Esophagus muscularis mucosa (tissue), 4 donors: Measurements from ENCODE around the gene IP6K1. TPM values are rescaled to one million over a fixed set of nuclear protein-coding genes. Genes with fewer than 3 reads are reported as not detected.

Experiments
- DNase-seq: peaks from one replicate; pipeline ENCODE4 v3.0.0-alpha.2; 2017; ENCODE audit errors: extremely low spot score
- H3K27ac ChIP-seq, 4 donors: fragments of 200-600 bp; sonication (generic); replicated peaks in 1 of 4; 1 replicate in 3 of 4; 2 replicates in 1 of 4; pipeline ENCODE4 v1.5.1; 2016 to 2019; ENCODE audit warnings: mild to moderate bottlenecking in 1 of 4
- H3K27me3 ChIP-seq, 4 donors: fragments of 200-600 bp; sonication (generic); one replicate each; pipeline versions ENCODE4 v1.5.1 to v1.6.0; 2016 to 2019
- H3K36me3 ChIP-seq, 4 donors: fragments of 200-600 bp; sonication (generic); one replicate each; pipeline ENCODE4 v1.5.1; 2016 to 2019
- H3K4me1 ChIP-seq, 4 donors: fragments of 200-600 bp; sonication (generic); one replicate each; pipeline ENCODE4 v1.5.1; 2016 to 2019
- H3K4me3 ChIP-seq, 4 donors: fragments of 200-600 bp; sonication (generic); 1 replicate in 2 of 4; 2 replicates in 2 of 4; pipeline ENCODE4 v1.5.1; 2016 to 2019; ENCODE audit warnings: mild to moderate bottlenecking in 4 of 4, moderate library complexity in 1 of 4
- H3K9me3 ChIP-seq, 4 donors: fragments of 200-600 bp; sonication (generic); 1 replicate in 3 of 4; 2 replicates in 1 of 4; pipeline ENCODE4 v1.5.1; 2016 to 2019
- CTCF ChIP-seq, 3 experiments: fragments of 200-600 bp in 2 of 3; fragments of 450-650 bp in 1 of 3; sonication (generic) in 2 of 3; IDR thresholded peaks; one replicate each; pipeline ENCODE4 v1.5.1; 2017 to 2019; ENCODE audit warnings: antibody characterized with exemption in 3 of 3, mild to moderate bottlenecking in 2 of 3, moderate library complexity in 1 of 3
- EP300 ChIP-seq: sonication (generic); formaldehyde crosslinking; IDR thresholded peaks from one replicate; pipeline ENCODE4 v1.6.1; 2017; ENCODE audit warnings: antibody characterized with exemption
- POLR2A ChIP-seq: fragments of 450-650 bp; IDR thresholded peaks from one replicate; pipeline ENCODE4 v1.6.1; 2017; ENCODE audit warnings: antibody characterized with exemption, moderate library complexity, mild to moderate bottlenecking, low read depth
- POLR2AphosphoS5 ChIP-seq, 2 donors: sonication (generic); formaldehyde crosslinking; IDR thresholded peaks; one replicate each; pipeline ENCODE4 v1.6.1; 2017; ENCODE audit warnings: antibody characterized with exemption in 2 of 2
- WGBS: methylation state at CpG from one replicate; pipeline ENCODE4 v1.1.5; 2018; 5-methylcytosine and 5-hydroxymethylcytosine counted together
- intact Hi-C: fragments of 100-400 bp; cut with DNase I; formaldehyde crosslinking; loops from one replicate; pipeline ENCODE4 v1.15.1; 2023
- total RNA-seq, 4 donors: library from RNA; depleted of rRNA; stranded (reverse); fragments of >200 nt; gene quantifications; one replicate each; pipeline versions ENCODE4 v1.1.0 to v1.2.1, GENCODE V29; 2016

IP6K1 gene
- total RNA-seq, 4 donors from 2014 or later: 33.2 to 63.4 (median 52.4) TPM

- Histone ChIP-seq H3K4me1 (peaks cover 14 to 51% (median 34%) of the 10 kb centered on the region in 4 donors), H3K27me3 (no peaks in the 10 kb centered on the region), H3K9me3 (no peaks in the 10 kb centered on the region), H3K27ac (no peak overlapping the region), H3K4me3 (no peak overlapping the region), H3K36me3 (peaks cover 0 to 19% (median 13%) of the 10 kb centered on the region in 4 donors)
- DNase-seq: no peak
- no peak for TF ChIP-seq POLR2A
- no peak for TF ChIP-seq CTCF (IDR thresholded peaks at IDR 0.05)
- TF ChIP-seq POLR2AphosphoS5 (IDR thresholded peaks at IDR 0.05): no peak
- no peak for TF ChIP-seq EP300
- WGBS: 47% methylated on average over 3 of the region's 3 CpGs
- intact Hi-C loops: no loop called here
These were observed 10.8 kb downstream of the IP6K1 start for GRCh38 chr3:49775538-49775937.

- peaks cover 7 to 28% (median 25%) of the 10 kb centered on the region in 4 donors for H3K4me1 ChIP-seq
- no peak for TF ChIP-seq CTCF (IDR thresholded peaks at IDR 0.05)
- no peak for TF ChIP-seq POLR2A
- TF ChIP-seq POLR2AphosphoS5 (IDR thresholded peaks at IDR 0.05): no peak
- TF ChIP-seq EP300: no peak
- no peak for DNase-seq
- intact Hi-C loops: no loop called here
- no peak overlapping the region for H3K27ac ChIP-seq
- WGBS: 100% methylated on average over 2 of the region's 2 CpGs
- H3K27me3 ChIP-seq: no peaks in the 10 kb centered on the region
- no peaks in the 10 kb centered on the region for H3K9me3 ChIP-seq
- no peak overlapping the region for H3K4me3 ChIP-seq
- H3K36me3 ChIP-seq: peaks cover 4 to 20% (median 8%) of the 10 kb centered on the region in 4 donors
These were observed 13.6 kb downstream of the IP6K1 start for GRCh38 chr3:49772703-49773102.

- no peak for DNase-seq
- no peaks in the 10 kb centered on the region for H3K27me3 ChIP-seq
- peaks cover 4 to 8% (median 6%) of the 10 kb centered on the region in 4 donors for H3K36me3 ChIP-seq
- peaks cover 7 to 28% (median 25%) of the 10 kb centered on the region in 4 donors for H3K4me1 ChIP-seq
- intact Hi-C loops: no loop called here
- no peak for TF ChIP-seq CTCF (IDR thresholded peaks at IDR 0.05)
- no peak for TF ChIP-seq POLR2AphosphoS5 (IDR thresholded peaks at IDR 0.05)
- no peak for TF ChIP-seq POLR2A
- no peak for TF ChIP-seq EP300
- H3K27ac ChIP-seq: no peak overlapping the region
- no peak overlapping the region for H3K4me3 ChIP-seq
- WGBS: 83% methylated on average over 1 of the region's 1 CpG
- H3K9me3 ChIP-seq: no peaks in the 10 kb centered on the region
These were observed 14.9 kb downstream of the IP6K1 start for GRCh38 chr3:49771340-49771938.

GRCh38 chr3:49769926-49770325 lies 16.4 kb downstream of the IP6K1 start:
- TF ChIP-seq POLR2AphosphoS5 (IDR thresholded peaks at IDR 0.05): no peak
- no peak for TF ChIP-seq EP300
- no peak for TF ChIP-seq POLR2A
- TF ChIP-seq CTCF (IDR thresholded peaks at IDR 0.05): no peak
- H3K4me3 ChIP-seq: no peak overlapping the region
- no peaks in the 10 kb centered on the region for H3K9me3 ChIP-seq
- peaks cover 3 to 19% (median 14%) of the 10 kb centered on the region in 4 donors for H3K4me1 ChIP-seq
- intact Hi-C loops: no loop called here
- no peak for DNase-seq
- H3K36me3 ChIP-seq: peaks cover 0 to 8% (median 6%) of the 10 kb centered on the region in 4 donors
- H3K27me3 ChIP-seq: no peaks in the 10 kb centered on the region
- no peak overlapping the region for H3K27ac ChIP-seq
